ENCODE measurements around the gene PDE6C.
"Not testable (repeated sequence)": the region's sequence is repeated elsewhere in the genome, so short reads cannot be mapped to it uniquely, and the experiment has no call there.

Gene PDE6C

GRCh38 chr10:93630625-93631557 lies 18.6 kb downstream of the PDE6C start:
- no peak for DNase-seq (ENCODE audit: low spot score)

- no peak for DNase-seq (ENCODE audit: low spot score)
Observed at GRCh38 chr10:93639791-93640190, 27.5 kb downstream of the PDE6C start.

- no peak for DNase-seq (ENCODE audit: low spot score)
Observed at GRCh38 chr10:93652857-93653256, 40.5 kb downstream of the PDE6C start.

- DNase-seq (ENCODE audit: low spot score) = no peak
Observed at GRCh38 chr10:93654201-93654600, 41.9 kb downstream of the PDE6C start.

GRCh38 chr10:93656155-93656554 lies 43.8 kb downstream of the PDE6C start:
- no peak for DNase-seq (ENCODE audit: low spot score)

GRCh38 chr10:93657757-93658156 lies 45.4 kb downstream of the PDE6C start:
- DNase-seq (ENCODE audit: low spot score) = no peak

- DNase-seq (ENCODE audit: low spot score) = no peak
Observed at GRCh38 chr10:93666030-93666429, 53.7 kb downstream of the PDE6C start.

- DNase-seq (ENCODE audit: low spot score) = no peak
Observed at GRCh38 chr10:93667795-93668194, 55.5 kb downstream of the PDE6C start.

- DNase-seq (ENCODE audit: low spot score) = no peak
Observed at GRCh38 chr10:93670372-93670771, 58.0 kb downstream of the PDE6C start.

- DNase-seq (ENCODE audit: low spot score) = no peak
Observed at GRCh38 chr10:93671042-93671441, 58.7 kb downstream of the PDE6C start.

GRCh38 chr10:93672022-93672678 lies 59.8 kb downstream of the PDE6C start:
- DNase-seq (ENCODE audit: low spot score) = no peak

- DNase-seq (ENCODE audit: low spot score) = no peak
Observed at GRCh38 chr10:93672890-93673289, 60.6 kb downstream of the PDE6C start.

GRCh38 chr10:93673791-93674190 lies 61.5 kb downstream of the PDE6C start:
- DNase-seq (ENCODE audit: low spot score) = no peak

GRCh38 chr10:93678386-93678785 lies 66.0 kb downstream of the PDE6C start:
- DNase-seq (ENCODE audit: low spot score) = no peak

- no peak for DNase-seq (ENCODE audit: low spot score)
Observed at GRCh38 chr10:93678805-93679587, 66.7 kb downstream of the PDE6C start.

- DNase-seq (ENCODE audit: low spot score) = no peak
Observed at GRCh38 chr10:93680412-93681047, 68.2 kb downstream of the PDE6C start.

- DNase-seq (ENCODE audit: low spot score) = no peak
Observed at GRCh38 chr10:93687737-93688136, 75.4 kb downstream of the PDE6C start.

- DNase-seq (ENCODE audit: low spot score) = no peak
Observed at GRCh38 chr10:93695740-93696139, 83.4 kb downstream of the PDE6C start.

- not testable (repeated sequence) for DNase-seq (ENCODE audit: low spot score)
Observed at GRCh38 chr10:93696582-93696981, 84.2 kb downstream of the PDE6C start.

GRCh38 chr10:93697207-93697606 lies 84.9 kb downstream of the PDE6C start:
- DNase-seq (ENCODE audit: low spot score) = no peak

GRCh38 chr10:93701866-93702209 lies 89.5 kb downstream of the PDE6C start:
- no peak for DNase-seq (ENCODE audit: low spot score)

Measured in CD4-positive, alpha-beta T cell treated with Interleukin-6 at 100 ng/mL for 8 hours (primary cell).